K562 (cell line): ENCODE data around the gene IL1RN. TPM values are rescaled to one million over a fixed set of nuclear protein-coding genes. Genes with fewer than 3 reads are reported as not detected.

Experiments
- C11orf30 ChIP-seq: fragments of 450-650 bp; IDR thresholded peaks from 2 replicates; pipeline ENCODE4 v1.6.1; 2016; ENCODE audit warnings: low read depth, mild to moderate bottlenecking
- CBX8 ChIP-seq: fragments of 200-600 bp; sonication (generic); IDR thresholded peaks from 2 replicates; pipeline ENCODE4 v1.6.1; 2012; ENCODE audit warnings: borderline replicate concordance, mixed run types, low read depth, mild to moderate bottlenecking, moderate library complexity, mixed read lengths, low read length, control low read depth, inconsistent platforms; ENCODE audit not compliant: poor library complexity, severe bottlenecking; ENCODE audit errors: extremely low read depth
- CEBPG ChIP-seq, 3 experiments: fragments of 200-800 bp in 1 of 3; sonication (Bioruptor generic) in 1 of 3; sonication (generic) in 1 of 3; formaldehyde crosslinking in 1 of 3; IDR thresholded peaks in 2 of 3; conservative IDR thresholded peaks in 1 of 3; 2 replicates each; pipeline versions ENCODE4 v1.6.1 to v1.8.0; 2016 to 2022; ENCODE audit warnings: missing compliant biosample characterization in 2 of 3, missing genetic modification characterization in 2 of 3, mild to moderate bottlenecking in 1 of 3, missing genetic modification reagents in 1 of 3
- CHCHD3 ChIP-seq: fragments of 250-450 bp; sonication (Bioruptor Pico); IDR thresholded peaks from 2 replicates; pipeline ENCODE4 v2.1.2; 2022; ENCODE audit warnings: mild to moderate bottlenecking
- GTF2E2 ChIP-seq: fragments of 200-800 bp; sonication (Bioruptor generic); IDR thresholded peaks from 2 replicates; pipeline ENCODE4 v1.6.1; 2016; ENCODE audit warnings: missing genetic modification characterization, missing compliant biosample characterization
- HINFP ChIP-seq: fragments of 450-650 bp; conservative IDR thresholded peaks from 2 replicates; pipeline ENCODE4 v1.6.1; 2016; ENCODE audit warnings: missing genetic modification characterization, low read depth, mild to moderate bottlenecking, control low read depth, missing compliant biosample characterization
- IRF2 ChIP-seq: sonication (generic); formaldehyde crosslinking; IDR thresholded peaks from 2 replicates; pipeline ENCODE4 v1.8.1; 2022; ENCODE audit warnings: mild to moderate bottlenecking, missing genetic modification reagents
- PBX2 ChIP-seq, 2 experiments: IDR thresholded peaks in 1 of 2; conservative IDR thresholded peaks in 1 of 2; 2 replicates each; pipeline ENCODE4 v1.6.1; 2016; ENCODE audit warnings: low read depth in 2 of 2, mild to moderate bottlenecking in 1 of 2, missing compliant biosample characterization in 1 of 2, missing genetic modification characterization in 1 of 2, moderate library complexity in 1 of 2
- RNF2 ChIP-seq: sonication (generic); IDR thresholded peaks from 2 replicates; pipeline ENCODE4 v1.6.1; 2016
- SPI1 ChIP-seq: IDR thresholded peaks from 2 replicates; pipeline ENCODE4 v1.6.1; 2011; ENCODE audit warnings: low read depth, low read length, control low read depth, borderline replicate concordance
- ZFP36 ChIP-seq: fragments of 150-350 bp; IDR thresholded peaks from 2 replicates; pipeline ENCODE4 v1.6.1; 2018; ENCODE audit warnings: low read length, low read depth; ENCODE audit not compliant: partially characterized antibody
- ZKSCAN3 ChIP-seq: fragments of 250-450 bp; sonication (Bioruptor Pico); IDR thresholded peaks from 2 replicates; pipeline ENCODE4 v1.4.0; 2020
- ZNF316 ChIP-seq: fragments of 450-650 bp; IDR thresholded peaks from 2 replicates; pipeline ENCODE4 v1.6.1; 2016
- polyA plus RNA-seq, 8 experiments: library from polyadenylated mRNA; depleted of rRNA in 4 of 8; stranded (reverse) in 5 of 8; unstranded in 3 of 8; fragments of >200 nt; fragmentation: Nextera tagmentation in 2 of 8; fragmentation: Illumina TruSeq in 1 of 8; extraction: Ambion mirVana in 2 of 8; extraction: Trizol in 1 of 8; gene quantifications; 2 replicates each; pipeline versions ENCODE4 v1.2.1 to v1.2.3, GENCODE V29; 2011 to 2014; ENCODE audit warnings: inconsistent platforms in 1 of 8, missing spikeins in 1 of 8
- total RNA-seq, 7 experiments: library from RNA; depleted of rRNA in 6 of 7; stranded (reverse); fragments of >200 nt in 6 of 7; fragmentation: Illumina TruSeq in 2 of 7; extraction: Trizol in 2 of 7; gene quantifications; 2 replicates each; pipeline versions ENCODE4 v1.2.1 to v1.2.3, GENCODE V29; 2011 to 2021; ENCODE audit warnings: low replicate concordance in 1 of 7

Gene IL1RN
- total and polyA plus RNA-seq, 9 of the 15 experiments (the other 6 are each of a cell fraction or from before 2014, with no cell fraction given), result 0.13 TPM; not detected in 8

DNA sequence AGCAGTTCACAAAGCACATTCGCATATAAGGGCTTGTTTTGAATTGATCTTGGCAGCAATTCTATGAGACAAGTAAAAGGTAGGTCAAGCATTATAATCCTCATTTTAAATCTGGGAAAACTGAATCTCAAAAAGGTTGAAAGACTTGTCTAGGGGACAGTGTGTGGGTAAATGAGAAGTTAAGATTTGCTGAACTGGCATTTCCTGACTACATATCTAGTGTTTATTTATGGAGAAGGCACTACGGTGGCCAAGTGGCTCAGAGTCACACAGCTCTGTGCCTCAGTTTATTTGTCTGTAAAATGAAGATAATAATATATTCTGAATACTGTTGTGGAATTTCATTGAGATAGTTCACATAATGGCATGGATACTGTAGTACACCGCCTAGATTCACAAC is 16.3 kb upstream of the IL1RN start (continued):
- TF ChIP-seq SPI1 (no peak), CBX8 (no peak), ZKSCAN3 (CRISPR knock-in tag) (no peak), IRF2 (no peak), C11orf30 (peak; percentile 70), ZFP36 (no peak), PBX2 (CRISPR knock-in tag; IDR thresholded peaks at IDR 0.05; ENCODE audit: low read depth) (no peak), PBX2 (tag; conservative IDR thresholded peaks at IDR 0.05; ENCODE audit: low read depth) (no peak), GTF2E2 (tag) (no peak), RNF2 (no peak), ZNF316 (peak; percentile 79), CHCHD3 (CRISPR knock-in tag) (no peak), HINFP (tag) (no peak), CEBPG (CRISPR knock-in tag; IDR thresholded peaks at IDR 0.05) (no peak), CEBPG (tag; conservative IDR thresholded peaks at IDR 0.05 in 1 of 2, IDR thresholded peaks at IDR 0.05 in 1 of 2) (no peak)
